Measurements from ENCODE around the gene TET1.

DNA sequence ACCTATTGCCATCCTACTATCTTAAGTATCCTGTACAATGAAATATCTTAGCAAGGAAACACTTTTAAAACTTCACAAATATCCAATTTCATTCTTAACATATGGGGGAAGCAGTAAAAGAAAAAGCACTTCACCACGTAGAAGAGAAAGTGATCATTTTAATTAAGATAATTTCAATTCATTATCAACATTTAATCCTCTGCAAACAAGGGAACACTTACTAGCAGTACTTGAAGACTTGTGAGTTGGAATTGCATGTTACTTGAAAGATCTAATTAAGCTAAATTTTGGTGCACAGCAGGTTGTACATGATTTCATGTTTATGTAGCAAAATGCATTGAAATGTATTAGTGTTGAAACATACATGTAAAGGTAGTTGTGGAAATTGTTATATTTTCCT is 140.1 kb downstream of the TET1 start:
- TF ChIP-seq POLR2A (IDR thresholded peaks at IDR 0.05) (no peak), EP300 (IDR thresholded peaks at IDR 0.05) (no peak)
- TF ChIP-seq, protein P1, sequence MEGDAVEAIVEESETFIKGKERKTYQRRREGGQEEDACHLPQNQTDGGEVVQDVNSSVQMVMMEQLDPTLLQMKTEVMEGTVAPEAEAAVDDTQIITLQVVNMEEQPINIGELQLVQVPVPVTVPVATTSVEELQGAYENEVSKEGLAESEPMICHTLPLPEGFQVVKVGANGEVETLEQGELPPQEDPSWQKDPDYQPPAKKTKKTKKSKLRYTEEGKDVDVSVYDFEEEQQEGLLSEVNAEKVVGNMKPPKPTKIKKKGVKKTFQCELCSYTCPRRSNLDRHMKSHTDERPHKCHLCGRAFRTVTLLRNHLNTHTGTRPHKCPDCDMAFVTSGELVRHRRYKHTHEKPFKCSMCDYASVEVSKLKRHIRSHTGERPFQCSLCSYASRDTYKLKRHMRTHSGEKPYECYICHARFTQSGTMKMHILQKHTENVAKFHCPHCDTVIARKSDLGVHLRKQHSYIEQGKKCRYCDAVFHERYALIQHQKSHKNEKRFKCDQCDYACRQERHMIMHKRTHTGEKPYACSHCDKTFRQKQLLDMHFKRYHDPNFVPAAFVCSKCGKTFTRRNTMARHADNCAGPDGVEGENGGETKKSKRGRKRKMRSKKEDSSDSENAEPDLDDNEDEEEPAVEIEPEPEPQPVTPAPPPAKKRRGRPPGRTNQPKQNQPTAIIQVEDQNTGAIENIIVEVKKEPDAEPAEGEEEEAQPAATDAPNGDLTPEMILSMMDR (IDR thresholded peaks at IDR 0.05) = no peak
